Ovary (tissue), 9 donors: ENCODE measurements around the gene SYK. TPM values are rescaled to one million over a fixed set of nuclear protein-coding genes. Genes with fewer than 3 reads are reported as not detected.

ENCODE experiments used
- DNase-seq, 5 donors: peaks; one replicate each; pipeline ENCODE4 v3.0.0-alpha.2; 2019 to 2020
- H3K27ac ChIP-seq, 2 donors: fragments of 200-600 bp; one replicate each; pipeline versions ENCODE4 v1.5.1 to v1.8.0; 2019 to 2022
- H3K27me3 ChIP-seq: fragments of 200-600 bp; one replicate; pipeline ENCODE4 v1.8.0; 2022
- H3K36me3 ChIP-seq: fragments of 200-600 bp; sonication (generic); one replicate; pipeline ENCODE4 v1.5.1; 2019
- H3K4me1 ChIP-seq: one replicate; pipeline ENCODE4 v1.8.1; 2013; ENCODE audit warnings: mild to moderate bottlenecking, moderate library complexity; ENCODE audit not compliant: insufficient read depth
- H3K4me3 ChIP-seq: fragments of 200-600 bp; sonication (generic); one replicate; pipeline ENCODE4 v1.5.1; 2017
- H3K9me3 ChIP-seq, 2 donors: fragments of 200-600 bp in 1 of 2; sonication (generic) in 1 of 2; one replicate each; pipeline versions ENCODE4 v1.5.1 to v1.8.1; 2013 to 2019; ENCODE audit warnings: mild to moderate bottlenecking in 1 of 2, moderate library complexity in 1 of 2
- EP300 ChIP-seq: sonication (generic); formaldehyde crosslinking; IDR thresholded peaks from one replicate; pipeline ENCODE4 v1.6.1; 2017; ENCODE audit warnings: antibody characterized with exemption
- POLR2A ChIP-seq: fragments of 450-650 bp; IDR thresholded peaks from one replicate; pipeline ENCODE4 v1.6.1; 2017; ENCODE audit warnings: antibody characterized with exemption, mild to moderate bottlenecking, moderate library complexity
- WGBS, 3 donors: extraction: QIAGEN DNeasy Blood & Tissue Kit in 1 of 3; methylation state at CpG; one replicate each; pipeline versions ENCODE4 v1.1.5 to v1.1.7; 2013 to 2017; 5-methylcytosine and 5-hydroxymethylcytosine counted together
- intact Hi-C, 4 donors: fragments of 100-400 bp; cut with DNase I; formaldehyde crosslinking; loops; one replicate each; pipeline versions ENCODE4 v1.11.0 to v1.15.1; 2022 to 2023
- polyA plus RNA-seq, 2 donors: library from polyadenylated mRNA; stranded (reverse); fragments of 200-250 nt in 1 of 2; fragments of 350-450 nt in 1 of 2; fragmentation: Illumina TruSeq in 1 of 2; extraction: RNeasy Lipid Tissue Mini Kit (QIAGEN cat#74804) in 1 of 2; gene quantifications; one replicate each; pipeline ENCODE4 v1.2.3, GENCODE V29; 2013 to 2014
- total RNA-seq, 7 donors: library from RNA; depleted of rRNA in 2 of 7; stranded (reverse); fragments of >200 nt in 2 of 7; fragmentation: NEBNext Ultra II Directional in 3 of 7; extraction: Animal tissue kit (Norgen Biotek cat#: 25700) in 3 of 7; gene quantifications; one replicate each; pipeline versions ENCODE4 v1.1.0 to v1.2.4, GENCODE V29; 2016 to 2023
- TF ChIP-seq, protein P1 (sequence below), 3 donors: fragments of 450-650 bp in 2 of 3; fragments of 200-600 bp in 1 of 3; IDR thresholded peaks; one replicate each; pipeline versions ENCODE4 v1.5.1 to v1.8.0; 2016 to 2022; ENCODE audit warnings: antibody characterized with exemption in 3 of 3, mild to moderate bottlenecking in 1 of 3
- donor health status: DM: no; HTN: no; CAD: no; lungs with moderate emphysema.
- donor health status: DM: no; HTN: no; CAD: no.
- donor health status: Bipolar disorder and iron deficiency.
- donor health status: DM: yes; HTN: yes; CAD: no.
- donor health status: DM: no; HTN: no; CAD: no.
- donor health status: DM: yes; HTN: yes; CAD: no.

The SYK gene
- total and polyA plus RNA-seq, 9 donors, result 1.4 to 12.0 (median 8.6) TPM

DNA sequence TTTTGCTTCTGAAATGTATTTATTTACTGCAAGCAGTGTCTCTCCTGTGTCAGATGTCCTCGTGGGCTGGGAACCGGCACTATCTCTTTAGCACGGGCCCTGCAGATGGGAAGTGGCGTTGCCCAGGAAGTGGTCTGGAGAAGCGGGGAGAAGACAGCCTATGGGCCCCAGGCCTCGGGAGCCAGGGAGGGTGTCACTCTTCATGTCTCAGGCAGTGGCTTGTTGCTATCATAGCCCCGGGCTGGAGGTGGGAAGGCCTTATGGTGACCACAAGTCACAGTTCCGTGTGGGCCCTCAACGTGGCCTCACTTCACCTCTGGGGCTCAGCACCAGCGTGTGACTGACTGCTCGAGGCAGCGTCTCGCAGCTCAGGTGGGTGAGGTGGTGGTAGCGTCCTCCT lies 41.4 kb downstream of the SYK start:
- H3K27me3 ChIP-seq, result no peaks in the 10 kb centered on the region
- H3K27ac ChIP-seq, result no peak overlapping the region
- TF ChIP-seq EP300 (no peak), POLR2A (no peak)
- TF ChIP-seq, protein P1, sequence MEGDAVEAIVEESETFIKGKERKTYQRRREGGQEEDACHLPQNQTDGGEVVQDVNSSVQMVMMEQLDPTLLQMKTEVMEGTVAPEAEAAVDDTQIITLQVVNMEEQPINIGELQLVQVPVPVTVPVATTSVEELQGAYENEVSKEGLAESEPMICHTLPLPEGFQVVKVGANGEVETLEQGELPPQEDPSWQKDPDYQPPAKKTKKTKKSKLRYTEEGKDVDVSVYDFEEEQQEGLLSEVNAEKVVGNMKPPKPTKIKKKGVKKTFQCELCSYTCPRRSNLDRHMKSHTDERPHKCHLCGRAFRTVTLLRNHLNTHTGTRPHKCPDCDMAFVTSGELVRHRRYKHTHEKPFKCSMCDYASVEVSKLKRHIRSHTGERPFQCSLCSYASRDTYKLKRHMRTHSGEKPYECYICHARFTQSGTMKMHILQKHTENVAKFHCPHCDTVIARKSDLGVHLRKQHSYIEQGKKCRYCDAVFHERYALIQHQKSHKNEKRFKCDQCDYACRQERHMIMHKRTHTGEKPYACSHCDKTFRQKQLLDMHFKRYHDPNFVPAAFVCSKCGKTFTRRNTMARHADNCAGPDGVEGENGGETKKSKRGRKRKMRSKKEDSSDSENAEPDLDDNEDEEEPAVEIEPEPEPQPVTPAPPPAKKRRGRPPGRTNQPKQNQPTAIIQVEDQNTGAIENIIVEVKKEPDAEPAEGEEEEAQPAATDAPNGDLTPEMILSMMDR (IDR thresholded peaks at IDR 0.05), result no peak
- intact Hi-C loops, result no loop called here
- no peaks in the 10 kb centered on the region for H3K36me3 ChIP-seq
- H3K9me3 ChIP-seq, result no peaks in the 10 kb centered on the region
- WGBS, 3 donors, result 86 to 90% (median 86%) methylated on average over 14 of the region's 14 CpGs
- DNase-seq, result no peak
- H3K4me3 ChIP-seq, result no peak overlapping the region
- H3K4me1 ChIP-seq, result no peaks in the 10 kb centered on the region

DNA sequence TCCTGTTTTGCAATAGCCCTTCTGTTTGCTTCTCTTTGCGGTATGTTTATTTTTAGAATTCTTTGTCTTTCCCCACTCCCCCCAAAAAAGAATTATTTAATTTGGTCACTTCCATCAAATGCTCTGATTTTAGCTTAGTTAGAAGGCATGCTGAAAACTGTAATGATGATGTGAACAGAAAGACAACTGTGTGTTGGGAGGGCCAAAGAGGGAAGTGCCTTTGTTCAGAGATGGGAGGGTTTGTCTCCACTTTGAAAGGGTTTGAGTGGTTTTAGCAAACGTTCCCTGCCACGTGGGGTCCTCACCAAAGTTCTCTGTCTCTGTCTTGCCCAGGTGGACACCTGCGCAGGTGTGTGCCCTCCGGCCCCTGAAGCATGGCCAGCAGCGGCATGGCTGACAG lies 41.9 kb downstream of the SYK start:
- no peak for DNase-seq
- Histone ChIP-seq H3K9me3 (no peaks in the 10 kb centered on the region), H3K4me1 (no peaks in the 10 kb centered on the region), H3K27me3 (no peaks in the 10 kb centered on the region), H3K4me3 (no peak overlapping the region), H3K27ac (no peak overlapping the region), H3K36me3 (no peaks in the 10 kb centered on the region)
- TF ChIP-seq, protein P1 (IDR thresholded peaks at IDR 0.05), result no peak
- no peak for TF ChIP-seq POLR2A
- TF ChIP-seq EP300, result no peak
- 80 to 90% (median 85%) methylated on average over 6 of the region's 6 CpGs for WGBS, 3 donors
- intact Hi-C loops, result no loop called here

DNA sequence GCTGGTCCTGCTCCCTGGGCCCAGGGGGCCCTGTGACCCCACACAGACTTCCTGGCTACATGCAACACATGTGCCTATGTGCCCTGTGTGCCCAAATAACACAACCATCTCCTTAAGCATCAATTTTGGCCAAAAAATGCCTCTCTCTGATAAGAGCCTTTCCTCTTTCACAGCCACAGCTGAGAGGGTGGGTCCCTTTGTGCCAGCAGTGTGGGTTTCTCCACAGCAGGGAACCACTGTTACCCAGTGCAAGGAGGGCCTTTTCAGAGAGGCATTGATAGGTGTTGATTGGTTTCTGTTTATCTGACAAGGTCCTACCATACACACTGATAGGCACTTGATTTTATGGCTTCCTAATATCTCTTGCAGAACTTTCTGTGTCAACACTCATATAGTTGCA lies 42.7 kb downstream of the SYK start:
- Histone ChIP-seq H3K4me3 (no peak overlapping the region), H3K27me3 (no peaks in the 10 kb centered on the region), H3K27ac (no peak overlapping the region), H3K9me3 (no peaks in the 10 kb centered on the region), H3K36me3 (no peaks in the 10 kb centered on the region), H3K4me1 (no peaks in the 10 kb centered on the region)
- intact Hi-C loops, result no loop called here
- DNase-seq, result no peak
- TF ChIP-seq, protein P1 (IDR thresholded peaks at IDR 0.05), result no peak
- TF ChIP-seq POLR2A, result no peak
- TF ChIP-seq EP300, result no peak

DNA sequence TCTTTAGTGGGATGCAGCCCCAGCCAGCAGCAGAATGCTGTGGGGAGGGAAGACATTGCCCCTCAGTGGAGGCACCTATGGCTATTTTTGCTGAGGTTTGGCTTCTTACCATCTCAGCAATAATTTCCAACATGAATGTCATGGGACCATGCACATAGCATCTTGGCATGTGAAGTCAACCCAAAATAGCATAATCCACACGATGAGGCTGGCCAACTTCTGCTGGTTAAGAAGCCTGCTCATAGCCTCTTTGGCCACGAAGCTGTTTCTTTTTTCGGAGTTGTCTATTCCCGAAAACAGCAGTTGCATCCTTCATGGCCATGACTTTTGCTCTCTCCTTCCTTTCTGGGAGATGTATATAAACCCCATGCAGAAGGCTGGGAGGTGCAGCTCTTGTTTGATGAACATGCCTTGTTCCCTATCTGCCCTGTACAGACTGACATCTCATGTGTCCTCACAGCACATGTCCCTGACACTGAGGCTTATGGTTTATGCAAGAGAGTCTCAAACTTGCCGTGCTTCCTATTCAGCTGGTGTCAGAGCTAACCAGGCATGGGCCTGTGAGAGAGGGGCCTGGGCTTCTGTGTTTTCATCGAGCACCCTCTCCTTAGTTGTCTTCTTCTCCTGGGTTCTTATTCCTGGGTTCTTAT lies 45.3 kb downstream of the SYK start:
- no peak for DNase-seq
- intact Hi-C loops, result no loop called here
- Histone ChIP-seq H3K4me3 (no peak overlapping the region), H3K27ac (no peak overlapping the region), H3K36me3 (no peaks in the 10 kb centered on the region), H3K4me1 (no peaks in the 10 kb centered on the region), H3K27me3 (no peaks in the 10 kb centered on the region), H3K9me3 (no peaks in the 10 kb centered on the region)
- 70 to 76% (median 73%) methylated on average over 6 of the region's 6 CpGs for WGBS, 3 donors
- TF ChIP-seq, protein P1 (IDR thresholded peaks at IDR 0.05), result no peak
- TF ChIP-seq POLR2A (no peak), EP300 (no peak)
